Measurements from ENCODE around the gene DGUOK. TPM values are rescaled to one million over a fixed set of nuclear protein-coding genes. Genes with fewer than 3 reads are reported as not detected.

DGUOK gene
- total RNA-seq, 1 experiment from 2014 or later, result 130 TPM

DNA sequence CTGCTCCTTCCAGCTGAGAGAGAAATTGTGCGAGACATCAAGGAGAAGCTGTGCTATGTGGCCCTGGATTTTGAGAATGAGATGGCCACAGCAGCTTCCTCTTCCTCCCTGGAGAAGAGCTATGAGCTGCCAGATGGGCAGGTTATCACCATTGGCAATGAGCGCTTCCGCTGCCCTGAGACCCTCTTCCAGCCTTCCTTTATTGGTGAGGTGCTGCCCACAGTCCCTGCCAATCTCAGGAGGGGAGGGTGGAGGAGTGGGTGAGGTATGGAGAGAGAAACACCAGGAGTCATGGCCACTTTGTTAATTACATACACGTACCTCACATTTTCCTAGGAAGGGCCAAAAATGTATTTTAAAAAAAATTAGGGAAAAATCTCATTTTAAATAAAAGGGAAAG, 12.0 kb upstream of the DGUOK start:
- Histone ChIP-seq H3K4me1 (ENCODE audit: low read length) (0 out of 2 replicates have a peak, but pooled peaks cover 2% of the 10 kb centered on the region), H3K4me3 (ENCODE audit: low read length) (no peak overlapping the region), H3K27me3 (ENCODE audit: low read length) (no peaks in the 10 kb centered on the region), H3K27ac (ENCODE audit: low read length) (no peak overlapping the region), H3K4me2 (ENCODE audit: low read depth, low read length, poor library complexity, severe bottlenecking) (no peak overlapping the region), H3K36me3 (ENCODE audit: insufficient read depth, low read length) (no peaks in the 10 kb centered on the region), H4K20me1 (ENCODE audit: insufficient read depth, low read depth, low read length) (no peaks in the 10 kb centered on the region), H3K9me3 (ENCODE audit: low read length) (no peaks in the 10 kb centered on the region), H2AFZ (ENCODE audit: low read length) (no peak overlapping the region), H3K9me2 (replicated peaks; ENCODE audit: insufficient read depth, low read length) (no peaks in the 10 kb centered on the region), H3K9ac (ENCODE audit: low read length) (no peak overlapping the region), H3K79me2 (ENCODE audit: low read length) (no peaks in the 10 kb centered on the region)
- no peak for DNase-seq

DNA sequence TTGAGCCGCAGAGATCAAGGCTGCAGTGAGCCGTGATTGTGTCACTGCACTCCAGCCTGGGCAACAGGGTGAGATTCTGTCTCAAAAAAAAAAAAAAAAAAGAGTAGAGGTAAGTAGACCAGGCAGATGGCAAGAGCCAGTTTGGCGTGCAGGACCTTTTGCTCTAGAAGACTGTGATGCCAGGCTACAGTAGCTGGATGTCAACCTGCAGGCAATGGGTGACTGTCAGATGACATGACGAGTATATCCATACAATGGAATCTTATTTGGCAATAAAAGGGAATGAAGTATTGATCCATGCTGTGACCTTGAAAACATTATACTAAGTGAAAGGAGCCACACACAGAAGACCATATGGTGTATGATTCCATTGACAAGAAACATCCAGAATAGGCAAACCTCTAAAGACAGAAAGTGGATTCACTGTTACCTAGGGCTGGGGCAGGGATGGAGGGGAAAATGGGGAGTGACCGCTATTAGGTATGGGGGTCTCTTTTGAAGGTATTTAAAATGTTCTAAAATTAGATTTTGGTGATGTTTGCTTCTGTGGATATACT, 11.2 kb upstream of the DGUOK start:
- Histone ChIP-seq H4K20me1 (ENCODE audit: insufficient read depth, low read depth, low read length) (no peaks in the 10 kb centered on the region), H3K27me3 (ENCODE audit: low read length) (no peaks in the 10 kb centered on the region), H3K4me2 (ENCODE audit: low read depth, low read length, poor library complexity, severe bottlenecking) (no peak overlapping the region), H3K4me3 (ENCODE audit: low read length) (no peak overlapping the region), H2AFZ (ENCODE audit: low read length) (no peak overlapping the region), H3K9ac (ENCODE audit: low read length) (no peak overlapping the region), H3K27ac (ENCODE audit: low read length) (no peak overlapping the region), H3K4me1 (ENCODE audit: low read length) (peaks cover 3% of the 10 kb centered on the region), H3K36me3 (ENCODE audit: insufficient read depth, low read length) (no peaks in the 10 kb centered on the region), H3K9me2 (replicated peaks; ENCODE audit: insufficient read depth, low read length) (no peaks in the 10 kb centered on the region), H3K79me2 (ENCODE audit: low read length) (no peaks in the 10 kb centered on the region), H3K9me3 (ENCODE audit: low read length) (no peaks in the 10 kb centered on the region)
- no peak for DNase-seq

DNA sequence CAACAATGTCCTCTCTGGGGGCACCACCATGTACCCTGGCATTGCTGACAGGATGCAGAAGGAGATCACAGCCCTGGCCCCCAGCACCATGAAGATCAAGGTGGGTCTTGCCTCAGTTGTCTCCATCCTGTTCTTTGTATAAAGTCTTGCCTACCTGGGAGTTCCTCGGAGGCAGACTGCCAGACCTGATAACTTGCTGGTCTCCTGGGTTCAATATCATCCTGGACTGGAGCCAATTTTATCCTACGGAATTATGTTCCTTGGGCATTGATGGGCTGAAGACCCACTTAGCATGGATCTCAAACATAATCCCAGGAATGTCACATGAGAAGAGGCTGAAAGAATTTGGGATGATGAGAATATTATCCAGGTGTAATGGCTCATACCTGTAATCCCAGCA, 10.0 kb upstream of the DGUOK start:
- no peak overlapping the region for H2AFZ ChIP-seq (ENCODE audit: low read length)
- no peaks in the 10 kb centered on the region for H3K9me3 ChIP-seq (ENCODE audit: low read length)
- H3K27me3 ChIP-seq (ENCODE audit: low read length), result no peaks in the 10 kb centered on the region
- no peak for DNase-seq
- H3K9me2 ChIP-seq (replicated peaks; ENCODE audit: insufficient read depth, low read length), result no peaks in the 10 kb centered on the region
- peaks cover 8% of the 10 kb centered on the region for H3K4me1 ChIP-seq (ENCODE audit: low read length)
- no peak overlapping the region for H3K27ac ChIP-seq (ENCODE audit: low read length)
- no peak overlapping the region for H3K4me3 ChIP-seq (ENCODE audit: low read length)
- H3K36me3 ChIP-seq (ENCODE audit: insufficient read depth, low read length), result no peaks in the 10 kb centered on the region
- no peak overlapping the region for H3K4me2 ChIP-seq (ENCODE audit: low read depth, low read length, poor library complexity, severe bottlenecking)
- H3K9ac ChIP-seq (ENCODE audit: low read length), result no peak overlapping the region
- H4K20me1 ChIP-seq (ENCODE audit: insufficient read depth, low read depth, low read length), result no peaks in the 10 kb centered on the region
- no peaks in the 10 kb centered on the region for H3K79me2 ChIP-seq (ENCODE audit: low read length)

DNA sequence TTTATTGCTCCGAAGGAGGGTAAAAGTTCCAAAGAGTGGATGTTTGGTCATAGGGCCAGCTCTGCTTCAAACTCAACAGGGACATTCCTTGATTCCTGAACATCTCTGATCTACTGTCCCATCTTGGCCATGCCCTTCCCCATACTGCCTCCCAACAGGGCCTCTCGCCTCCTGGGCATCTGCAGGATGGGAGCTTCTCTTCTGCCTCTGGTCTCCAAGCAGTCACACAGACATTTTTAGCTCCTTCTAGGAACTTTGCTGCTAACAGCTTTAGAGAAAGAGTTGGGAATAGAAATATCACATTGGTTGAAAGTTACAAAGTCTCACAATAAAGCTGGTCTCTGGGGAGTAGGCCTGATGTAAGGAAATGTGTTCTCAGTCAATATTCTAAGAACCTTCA, 9.4 kb upstream of the DGUOK start:
- H3K36me3 ChIP-seq (ENCODE audit: insufficient read depth, low read length), result no peaks in the 10 kb centered on the region
- peaks cover 8% of the 10 kb centered on the region for H3K4me1 ChIP-seq (ENCODE audit: low read length)
- no peaks in the 10 kb centered on the region for H3K79me2 ChIP-seq (ENCODE audit: low read length)
- H3K27ac ChIP-seq (ENCODE audit: low read length), result no peak overlapping the region
- H2AFZ ChIP-seq (ENCODE audit: low read length), result no peak overlapping the region
- no peak overlapping the region for H3K4me3 ChIP-seq (ENCODE audit: low read length)
- no peak for DNase-seq
- H3K9me2 ChIP-seq (replicated peaks; ENCODE audit: insufficient read depth, low read length), result no peaks in the 10 kb centered on the region
- no peak overlapping the region for H3K9ac ChIP-seq (ENCODE audit: low read length)
- no peak overlapping the region for H3K4me2 ChIP-seq (ENCODE audit: low read depth, low read length, poor library complexity, severe bottlenecking)
- H4K20me1 ChIP-seq (ENCODE audit: insufficient read depth, low read depth, low read length), result no peaks in the 10 kb centered on the region
- no peaks in the 10 kb centered on the region for H3K27me3 ChIP-seq (ENCODE audit: low read length)
- no peaks in the 10 kb centered on the region for H3K9me3 ChIP-seq (ENCODE audit: low read length)

DNA sequence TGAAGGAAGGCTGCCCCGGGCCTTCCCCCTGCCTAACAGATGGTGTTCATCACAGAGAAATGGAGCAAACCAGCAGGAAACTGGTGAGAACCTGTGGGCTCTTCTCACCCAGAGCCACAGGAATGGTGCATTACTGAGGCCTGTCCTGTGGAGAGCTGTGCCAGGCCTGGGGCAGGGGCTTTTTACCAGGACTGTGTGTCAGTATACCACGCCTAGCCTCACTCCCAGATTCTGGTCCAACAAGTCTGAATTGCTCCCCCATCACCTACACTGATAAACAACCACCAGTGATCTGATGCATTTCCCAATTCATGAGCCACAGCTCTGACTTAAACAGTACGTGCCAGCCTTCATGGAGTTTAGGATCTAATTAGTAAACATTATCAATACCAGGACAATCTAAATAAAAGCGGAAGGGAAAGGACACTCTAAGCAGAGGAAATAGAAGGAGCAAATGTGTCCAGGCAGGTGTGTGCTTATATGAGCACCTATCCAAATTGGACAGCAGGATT, 8.9 kb upstream of the DGUOK start:
- Histone ChIP-seq H4K20me1 (ENCODE audit: insufficient read depth, low read depth, low read length) (no peaks in the 10 kb centered on the region), H3K4me1 (ENCODE audit: low read length) (peaks cover 11% of the 10 kb centered on the region), H3K9ac (ENCODE audit: low read length) (no peak overlapping the region), H3K36me3 (ENCODE audit: insufficient read depth, low read length) (no peaks in the 10 kb centered on the region), H3K9me2 (replicated peaks; ENCODE audit: insufficient read depth, low read length) (no peaks in the 10 kb centered on the region), H3K27me3 (ENCODE audit: low read length) (no peaks in the 10 kb centered on the region), H3K9me3 (ENCODE audit: low read length) (no peaks in the 10 kb centered on the region), H3K79me2 (ENCODE audit: low read length) (no peaks in the 10 kb centered on the region), H3K27ac (ENCODE audit: low read length) (no peak overlapping the region), H2AFZ (ENCODE audit: low read length) (no peak overlapping the region), H3K4me2 (ENCODE audit: low read depth, low read length, poor library complexity, severe bottlenecking) (no peak overlapping the region), H3K4me3 (ENCODE audit: low read length) (no peak overlapping the region)
- no peak for DNase-seq

DNA sequence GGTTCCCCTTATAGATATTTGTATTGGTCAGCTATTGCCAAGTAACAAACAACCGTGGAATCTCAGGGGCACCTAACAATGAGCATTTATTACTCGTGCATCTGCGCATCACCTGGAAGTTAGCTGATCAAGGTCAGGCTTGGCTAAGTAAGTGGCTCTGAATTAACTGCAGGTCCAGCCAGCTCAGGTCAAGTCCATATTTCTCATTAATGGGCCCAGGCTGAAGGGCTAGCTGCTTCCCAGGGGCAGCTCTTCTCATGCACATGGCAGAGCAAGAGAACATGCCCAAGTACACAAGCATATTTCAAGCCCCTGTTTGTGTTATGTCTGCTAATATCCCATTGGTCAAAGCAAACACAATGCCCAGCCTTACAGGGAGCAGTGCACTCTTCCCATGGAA, 7.8 kb upstream of the DGUOK start:
- H3K36me3 ChIP-seq (ENCODE audit: insufficient read depth, low read length), result no peaks in the 10 kb centered on the region

DNA sequence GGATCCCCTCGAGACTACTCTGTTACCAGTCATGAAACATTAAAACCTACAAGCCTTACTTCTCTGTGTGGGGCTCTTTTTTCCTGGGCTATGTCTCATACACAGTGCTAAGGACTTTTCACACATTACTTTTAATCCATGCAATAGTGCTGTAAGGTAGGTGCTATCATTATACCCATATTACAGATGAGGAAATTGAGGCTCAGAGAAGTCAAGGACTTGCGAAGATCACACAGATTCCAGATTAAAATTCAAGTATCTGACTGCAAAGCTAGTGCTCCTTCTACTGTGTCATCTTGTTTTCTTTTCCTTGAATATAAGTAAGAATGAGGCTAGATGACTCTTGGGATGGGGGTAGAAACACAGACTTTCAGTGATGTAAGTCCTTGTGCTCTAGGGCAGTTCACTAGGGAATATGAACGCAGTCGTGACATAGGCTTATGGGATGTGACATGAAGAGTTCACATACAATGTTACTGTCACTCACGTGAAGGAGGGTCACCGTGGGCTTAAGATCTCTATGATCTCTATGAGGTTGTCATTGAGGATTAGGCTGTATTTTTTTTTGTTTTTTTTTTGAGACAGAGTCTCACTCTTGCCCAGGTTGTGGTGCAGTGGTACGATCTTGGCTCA, 7.0 kb upstream of the DGUOK start:
- H3K9me2 ChIP-seq (replicated peaks; ENCODE audit: insufficient read depth, low read length), result no peaks in the 10 kb centered on the region
- H3K9ac ChIP-seq (ENCODE audit: low read length), result no peak overlapping the region
- H3K9me3 ChIP-seq (ENCODE audit: low read length), result no peaks in the 10 kb centered on the region
- H3K79me2 ChIP-seq (ENCODE audit: low read length), result no peaks in the 10 kb centered on the region
- no peak overlapping the region for H3K27ac ChIP-seq (ENCODE audit: low read length)
- H3K4me1 ChIP-seq (ENCODE audit: low read length), result peaks cover 15% of the 10 kb centered on the region
- DNase-seq, result no peak
- H3K4me3 ChIP-seq (ENCODE audit: low read length), result no peak overlapping the region
- H2AFZ ChIP-seq (ENCODE audit: low read length), result no peak overlapping the region
- no peaks in the 10 kb centered on the region for H3K27me3 ChIP-seq (ENCODE audit: low read length)
- no peak overlapping the region for H3K4me2 ChIP-seq (ENCODE audit: low read depth, low read length, poor library complexity, severe bottlenecking)
- H4K20me1 ChIP-seq (ENCODE audit: insufficient read depth, low read depth, low read length), result no peaks in the 10 kb centered on the region
- no peaks in the 10 kb centered on the region for H3K36me3 ChIP-seq (ENCODE audit: insufficient read depth, low read length)

More for the DNA sequence above, 7.8 kb upstream of the DGUOK start:
- no peaks in the 10 kb centered on the region for H3K27me3 ChIP-seq (ENCODE audit: low read length)
- DNase-seq, result no peak
- no peaks in the 10 kb centered on the region for H4K20me1 ChIP-seq (ENCODE audit: insufficient read depth, low read depth, low read length)
- no peaks in the 10 kb centered on the region for H3K9me2 ChIP-seq (replicated peaks; ENCODE audit: insufficient read depth, low read length)
- no peak overlapping the region for H3K4me2 ChIP-seq (ENCODE audit: low read depth, low read length, poor library complexity, severe bottlenecking)
- H3K79me2 ChIP-seq (ENCODE audit: low read length), result no peaks in the 10 kb centered on the region
- no peak overlapping the region for H3K4me3 ChIP-seq (ENCODE audit: low read length)
- H2AFZ ChIP-seq (ENCODE audit: low read length), result no peak overlapping the region
- no peak overlapping the region for H3K9ac ChIP-seq (ENCODE audit: low read length)
- H3K9me3 ChIP-seq (ENCODE audit: low read length), result no peaks in the 10 kb centered on the region
- H3K4me1 ChIP-seq (ENCODE audit: low read length), result peaks cover 15% of the 10 kb centered on the region
- H3K27ac ChIP-seq (ENCODE audit: low read length), result no peak overlapping the region

DNA sequence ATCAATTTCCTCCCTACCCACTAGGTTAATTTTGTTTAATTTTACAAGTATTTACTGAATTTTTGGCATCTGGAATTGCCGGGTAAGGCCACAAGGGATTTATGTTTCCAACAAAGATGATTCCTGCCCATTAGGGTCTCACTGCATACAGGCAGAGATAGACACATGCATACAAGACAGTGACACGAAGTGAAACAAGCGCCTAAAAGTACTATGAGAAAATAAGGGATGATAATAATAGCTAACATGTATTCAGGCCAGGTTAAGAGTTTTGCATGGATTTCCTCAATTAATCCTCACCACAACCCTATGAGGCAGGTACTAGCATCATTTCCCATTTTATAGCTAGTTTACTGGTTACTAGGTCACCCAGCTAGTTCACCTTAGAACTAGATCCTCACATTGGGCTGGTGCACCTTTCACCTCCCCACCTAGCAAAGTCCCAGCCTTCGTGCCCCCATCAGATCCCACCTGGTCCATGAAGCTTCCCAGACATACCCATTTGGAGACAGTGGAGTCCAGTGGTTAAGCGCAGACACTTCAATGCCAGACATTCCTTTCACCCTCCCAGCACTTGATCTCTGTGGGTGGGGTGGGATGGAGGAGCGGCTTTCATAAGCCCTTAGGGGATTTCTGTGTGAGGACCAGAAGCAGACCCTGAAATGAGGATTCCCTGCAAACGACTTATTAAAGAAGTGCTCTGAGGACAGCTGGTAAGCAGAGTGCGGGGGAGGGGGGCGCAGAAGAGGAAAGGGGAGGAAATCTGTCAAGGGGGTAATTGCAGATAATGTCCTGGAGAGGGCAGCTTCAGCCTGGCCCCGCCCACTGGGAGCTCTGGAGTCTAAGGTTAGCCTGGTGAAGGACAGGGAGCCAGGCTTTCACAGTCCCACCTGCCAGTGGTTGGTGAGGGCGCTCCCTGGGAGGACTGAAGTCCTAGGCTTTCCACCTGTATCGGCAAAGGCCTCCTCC, 5.8 kb upstream of the DGUOK start:
- no peaks in the 10 kb centered on the region for H3K9me3 ChIP-seq (ENCODE audit: low read length)
- peaks cover 19% of the 10 kb centered on the region for H3K4me1 ChIP-seq (ENCODE audit: low read length)
- H4K20me1 ChIP-seq (ENCODE audit: insufficient read depth, low read depth, low read length), result no peaks in the 10 kb centered on the region
- no peak overlapping the region for H3K4me2 ChIP-seq (ENCODE audit: low read depth, low read length, poor library complexity, severe bottlenecking)
- no peak overlapping the region for H3K4me3 ChIP-seq (ENCODE audit: low read length)
- no peak overlapping the region for H3K9ac ChIP-seq (ENCODE audit: low read length)
- H3K27me3 ChIP-seq (ENCODE audit: low read length), result no peaks in the 10 kb centered on the region
- H2AFZ ChIP-seq (ENCODE audit: low read length), result no peak overlapping the region
- no peaks in the 10 kb centered on the region for H3K9me2 ChIP-seq (replicated peaks; ENCODE audit: insufficient read depth, low read length)
- no peaks in the 10 kb centered on the region for H3K79me2 ChIP-seq (ENCODE audit: low read length)
- peak; percentile 76 for DNase-seq
- no peaks in the 10 kb centered on the region for H3K36me3 ChIP-seq (ENCODE audit: insufficient read depth, low read length)
- no peak overlapping the region for H3K27ac ChIP-seq (ENCODE audit: low read length)

All from Karpas-422 (cell line).